ENCODE data around the gene VDR.

DNA sequence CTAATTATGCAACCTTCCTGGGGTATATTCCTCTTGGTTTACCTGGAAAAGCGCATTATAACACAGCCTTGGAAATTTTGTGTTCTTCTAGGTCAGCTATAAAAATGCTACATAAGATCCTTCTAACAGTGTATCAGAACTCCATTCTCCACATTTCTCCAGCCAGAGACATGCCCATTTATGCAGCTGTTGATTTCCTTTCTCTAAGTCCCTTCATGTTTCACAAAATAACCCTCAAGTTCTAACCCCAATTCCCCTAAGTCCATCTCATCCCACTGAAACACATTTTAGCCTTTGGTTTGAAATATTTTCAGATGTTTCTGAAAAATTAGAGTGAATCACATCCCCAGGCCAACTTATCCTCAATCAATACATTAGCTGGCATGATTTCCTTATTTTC, 64.2 kb downstream of the VDR start:
- TF ChIP-seq POLR2A (IDR thresholded peaks at IDR 0.05) = no peak
- TF ChIP-seq, protein P1, sequence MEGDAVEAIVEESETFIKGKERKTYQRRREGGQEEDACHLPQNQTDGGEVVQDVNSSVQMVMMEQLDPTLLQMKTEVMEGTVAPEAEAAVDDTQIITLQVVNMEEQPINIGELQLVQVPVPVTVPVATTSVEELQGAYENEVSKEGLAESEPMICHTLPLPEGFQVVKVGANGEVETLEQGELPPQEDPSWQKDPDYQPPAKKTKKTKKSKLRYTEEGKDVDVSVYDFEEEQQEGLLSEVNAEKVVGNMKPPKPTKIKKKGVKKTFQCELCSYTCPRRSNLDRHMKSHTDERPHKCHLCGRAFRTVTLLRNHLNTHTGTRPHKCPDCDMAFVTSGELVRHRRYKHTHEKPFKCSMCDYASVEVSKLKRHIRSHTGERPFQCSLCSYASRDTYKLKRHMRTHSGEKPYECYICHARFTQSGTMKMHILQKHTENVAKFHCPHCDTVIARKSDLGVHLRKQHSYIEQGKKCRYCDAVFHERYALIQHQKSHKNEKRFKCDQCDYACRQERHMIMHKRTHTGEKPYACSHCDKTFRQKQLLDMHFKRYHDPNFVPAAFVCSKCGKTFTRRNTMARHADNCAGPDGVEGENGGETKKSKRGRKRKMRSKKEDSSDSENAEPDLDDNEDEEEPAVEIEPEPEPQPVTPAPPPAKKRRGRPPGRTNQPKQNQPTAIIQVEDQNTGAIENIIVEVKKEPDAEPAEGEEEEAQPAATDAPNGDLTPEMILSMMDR (IDR thresholded peaks at IDR 0.05) = no peak

Measured in esophagus squamous epithelium (tissue), 4 donors.